ENCODE data around the gene SYNCRIP. TPM values are rescaled to one million over a fixed set of nuclear protein-coding genes. Genes with fewer than 3 reads are reported as not detected.
"Not testable (repeated sequence)": the region's sequence is repeated elsewhere in the genome, so short reads cannot be mapped to it uniquely, and the experiment has no call there.

The SYNCRIP gene
- total RNA-seq, 4 donors from 2014 or later, result 74.4 to 88.1 (median 80.7) TPM

DNA sequence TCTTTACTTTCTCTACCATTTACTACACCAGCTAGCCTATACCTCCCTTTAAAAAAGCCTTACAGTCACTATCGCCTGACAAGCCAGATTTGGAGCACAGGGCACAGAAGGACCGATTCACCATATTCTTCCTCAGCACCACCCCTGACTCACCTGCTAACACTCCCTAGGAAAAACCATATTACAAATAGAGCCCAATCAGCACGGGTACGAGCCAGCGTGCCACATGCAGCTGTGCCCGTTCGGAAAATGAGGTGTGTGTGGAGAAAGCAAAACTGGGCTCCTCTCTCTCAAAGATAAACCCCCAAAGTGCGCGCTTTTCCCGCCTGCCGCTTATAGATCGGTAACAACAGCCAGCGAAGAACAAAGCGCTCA, 1.2 kb downstream of the SYNCRIP start:
- no peaks in the 10 kb centered on the region for H3K9me3 ChIP-seq
- peaks cover 7 to 40% (median 19%) of the 10 kb centered on the region in 4 donors for H3K36me3 ChIP-seq
- peak overlapping the region; percentile 83 to 100 (median 92) for H3K4me3 ChIP-seq
- H3K27me3 ChIP-seq, result no peaks in the 10 kb centered on the region
- TF ChIP-seq EP300 (IDR thresholded peaks at IDR 0.05), result no peak
- H3K27ac ChIP-seq (replicated peaks in 1 of 4), result peak overlapping the region; percentile 95 to 100 (median 98)
- intact Hi-C loops (cut with DNase I), result no loop called here
- no peak for DNase-seq (ENCODE audit: extremely low spot score)
- peaks cover 40 to 65% (median 62%) of the 10 kb centered on the region in 4 donors for H3K4me1 ChIP-seq
- WGBS, result 0% methylated on average over 14 of the region's 14 CpGs

- intact Hi-C loops (cut with DNase I), result no loop called here
- no peak for DNase-seq (ENCODE audit: extremely low spot score)
- peaks cover 40 to 67% (median 65%) of the 10 kb centered on the region in 4 donors for H3K4me1 ChIP-seq
- TF ChIP-seq CTCF (IDR thresholded peaks at IDR 0.05) (no peak), POLR2A (IDR thresholded peaks at IDR 0.05; ENCODE audit: low read depth) (no peak), EP300 (IDR thresholded peaks at IDR 0.05) (no peak), POLR2AphosphoS5 (IDR thresholded peaks at IDR 0.05) (no peak)
- WGBS, result 24% methylated on average over 3 of the region's 3 CpGs
- no peaks in the 10 kb centered on the region for H3K27me3 ChIP-seq
- peak overlapping the region in 1 of 4 donors; percentile 98 for H3K27ac ChIP-seq (replicated peaks in 1 of 4)
- H3K36me3 ChIP-seq, result peaks cover 13 to 47% (median 25%) of the 10 kb centered on the region in 4 donors
- H3K9me3 ChIP-seq, result no peaks in the 10 kb centered on the region
- H3K4me3 ChIP-seq, result peak overlapping the region; percentile 83 to 100 (median 92)
Measured at GRCh38 chr6:85640821-85641220, 1.9 kb downstream of the SYNCRIP start.

DNA sequence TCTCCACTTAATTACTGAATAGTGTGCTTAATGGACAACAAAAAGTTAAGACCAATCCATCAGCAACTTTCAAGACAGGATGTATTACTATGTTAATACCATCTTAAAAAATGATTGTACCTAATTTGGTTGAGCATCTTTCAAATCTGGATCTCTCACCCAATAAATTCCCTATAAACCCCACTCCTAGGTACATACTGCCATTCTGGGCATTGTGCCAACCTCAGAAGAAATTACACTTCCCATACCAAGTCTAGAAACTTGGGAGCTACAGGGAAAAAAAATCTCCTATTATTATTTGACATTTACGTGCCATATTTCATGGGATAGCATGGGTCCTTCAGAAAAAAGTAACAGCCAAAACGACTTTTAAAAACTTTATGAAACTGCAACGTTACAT, 5.1 kb downstream of the SYNCRIP start:
- TF ChIP-seq POLR2AphosphoS5 (IDR thresholded peaks at IDR 0.05) (no peak), CTCF (IDR thresholded peaks at IDR 0.05) (no peak), POLR2A (IDR thresholded peaks at IDR 0.05; ENCODE audit: low read depth) (no peak), EP300 (IDR thresholded peaks at IDR 0.05) (no peak)
- H3K27me3 ChIP-seq, result no peaks in the 10 kb centered on the region
- peaks cover 28 to 79% (median 54%) of the 10 kb centered on the region in 4 donors for H3K36me3 ChIP-seq
- H3K4me3 ChIP-seq, result no peak overlapping the region
- peaks cover 32 to 66% (median 65%) of the 10 kb centered on the region in 4 donors for H3K4me1 ChIP-seq
- no peak for DNase-seq (ENCODE audit: extremely low spot score)
- intact Hi-C loops (cut with DNase I), result no loop called here
- 58% methylated on average over 3 of the region's 3 CpGs for WGBS
- H3K9me3 ChIP-seq, result no peaks in the 10 kb centered on the region
- no peak overlapping the region for H3K27ac ChIP-seq (replicated peaks in 1 of 4)

DNA sequence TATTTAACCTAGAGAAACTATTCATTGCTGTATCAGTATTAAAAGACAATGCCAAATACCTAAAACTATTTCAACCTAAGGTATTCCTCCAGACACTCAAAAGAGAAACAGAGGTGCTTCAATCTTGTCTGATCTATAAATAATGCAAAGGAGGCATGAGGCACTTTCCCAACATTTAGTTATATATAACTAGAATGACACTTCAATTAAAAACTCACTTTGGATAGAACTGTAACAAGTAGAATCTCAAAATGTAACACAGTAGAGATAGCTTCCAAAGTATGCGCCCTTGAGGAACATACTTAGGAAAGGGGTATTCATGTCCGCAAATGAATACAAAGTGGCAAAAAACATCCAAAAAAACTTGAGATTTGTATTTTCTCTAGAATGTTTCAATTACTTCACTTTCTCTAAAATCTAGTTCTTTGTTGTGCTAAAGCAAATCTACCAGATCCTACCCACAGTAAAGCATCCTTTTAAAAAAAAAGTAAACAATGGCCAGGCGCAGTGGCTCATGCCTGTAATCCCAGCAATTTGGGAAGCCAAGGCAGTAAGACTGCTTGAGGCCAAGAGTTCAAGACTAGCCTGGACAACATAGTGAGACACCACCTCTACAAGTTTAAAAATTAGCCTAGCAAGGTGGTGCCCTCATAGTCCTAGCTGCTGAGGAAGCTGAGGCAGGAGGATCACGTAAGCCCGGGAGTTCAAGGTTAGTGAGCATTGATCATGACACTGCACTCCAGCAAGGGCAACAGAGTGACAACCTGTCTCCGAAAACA, 10.3 kb downstream of the SYNCRIP start:
- Histone ChIP-seq H3K4me3 (no peak overlapping the region), H3K27ac (replicated peaks in 1 of 4) (no peak overlapping the region), H3K9me3 (no peaks in the 10 kb centered on the region), H3K27me3 (no peaks in the 10 kb centered on the region), H3K36me3 (peaks cover 44 to 96% (median 82%) of the 10 kb centered on the region in 4 donors), H3K4me1 (peaks cover 21 to 63% (median 55%) of the 10 kb centered on the region in 4 donors)
- TF ChIP-seq CTCF (IDR thresholded peaks at IDR 0.05) (no peak), POLR2A (IDR thresholded peaks at IDR 0.05; ENCODE audit: low read depth) (no peak), POLR2AphosphoS5 (IDR thresholded peaks at IDR 0.05) (no peak), EP300 (IDR thresholded peaks at IDR 0.05) (no peak)
- WGBS, result 97% methylated on average over 6 of the region's 6 CpGs
- DNase-seq (ENCODE audit: extremely low spot score), result no peak
- intact Hi-C loops (cut with DNase I), result no loop called here

DNA sequence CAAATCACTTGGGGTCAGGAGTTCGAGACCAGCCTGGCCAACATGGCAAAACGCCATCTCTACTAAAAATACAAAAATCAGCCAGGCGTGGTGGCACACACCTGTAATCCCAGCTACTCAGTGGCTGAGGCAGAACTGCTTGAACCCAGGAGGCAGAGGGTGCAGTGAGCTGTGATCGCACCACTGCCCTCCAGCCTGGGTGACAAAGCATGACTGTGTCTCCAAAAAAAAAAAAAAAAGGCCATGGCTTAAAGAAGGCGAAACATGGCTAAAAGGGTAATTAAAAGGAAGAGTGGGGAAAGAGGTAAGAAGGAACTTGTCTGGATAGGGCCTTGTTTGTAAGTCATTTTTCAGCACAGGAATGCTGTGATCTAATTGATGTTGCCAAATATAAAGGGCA, 11.6 kb downstream of the SYNCRIP start:
- DNase-seq (ENCODE audit: extremely low spot score); H3K4me3 ChIP-seq; H3K27me3 ChIP-seq; H3K27ac ChIP-seq (replicated peaks in 1 of 4); intact Hi-C loops (cut with DNase I); H3K9me3 ChIP-seq: not testable (repeated sequence)
- Histone ChIP-seq H3K36me3 (peaks cover 44 to 96% (median 79%) of the 10 kb centered on the region in 4 donors), H3K4me1 (peaks cover 21 to 56% (median 47%) of the 10 kb centered on the region in 4 donors)
- 97% methylated on average over 5 of the region's 5 CpGs for WGBS
